GM18505 (cell line): ENCODE measurements around the gene IQCH.

Source experiments
- ATAC-seq: cut with Tn5 transposase; IDR thresholded peaks from one replicate; pipeline ENCODE4 v1.9.1; 2021; ENCODE audit not compliant: unreplicated experiment
- POLR2A ChIP-seq: IDR thresholded peaks from 4 replicates; pipeline ENCODE4 v1.6.1; 2011; ENCODE audit warnings: borderline replicate concordance; ENCODE audit not compliant: insufficient read depth, insufficient read length; ENCODE audit errors: extremely low read depth

Gene IQCH

GRCh38 chr15:67495585-67495984 lies 241.0 kb downstream of the IQCH start:
- no peak for TF ChIP-seq POLR2A

GRCh38 chr15:67501177-67501835 lies 246.7 kb downstream of the IQCH start:
- no peak for ATAC-seq
- TF ChIP-seq POLR2A: no peak

More at GRCh38 chr15:67495585-67495984, 241.0 kb downstream of the IQCH start:
- no peak for ATAC-seq

- ATAC-seq: no peak
- TF ChIP-seq POLR2A: no peak
Observed at GRCh38 chr15:67501836-67502461, 247.4 kb downstream of the IQCH start.

GRCh38 chr15:67504056-67504455 lies 249.5 kb downstream of the IQCH start:
- no peak for ATAC-seq
- no peak for TF ChIP-seq POLR2A

- ATAC-seq: no peak
- TF ChIP-seq POLR2A: no peak
Observed at GRCh38 chr15:67504796-67505195, 250.2 kb downstream of the IQCH start.

- TF ChIP-seq POLR2A: no peak
- no peak for ATAC-seq
Observed at GRCh38 chr15:67505675-67506572, 251.3 kb downstream of the IQCH start.

- no peak for TF ChIP-seq POLR2A
- ATAC-seq: no peak
Observed at GRCh38 chr15:67506775-67507747, 252.5 kb downstream of the IQCH start.

- TF ChIP-seq POLR2A: no peak
- ATAC-seq: no peak
Observed at GRCh38 chr15:67508407-67508806, 253.8 kb downstream of the IQCH start.

GRCh38 chr15:67509918-67510317 lies 255.3 kb downstream of the IQCH start:
- TF ChIP-seq POLR2A: no peak
- no peak for ATAC-seq

- no peak for ATAC-seq
- no peak for TF ChIP-seq POLR2A
Observed at GRCh38 chr15:67510597-67511190, 256.1 kb downstream of the IQCH start.

- no peak for ATAC-seq
- no peak for TF ChIP-seq POLR2A
Observed at GRCh38 chr15:67511606-67512005, 257.0 kb downstream of the IQCH start.

- ATAC-seq: no peak
- TF ChIP-seq POLR2A: no peak
Observed at GRCh38 chr15:67512140-67512539, 257.6 kb downstream of the IQCH start.

- ATAC-seq: no peak
- no peak for TF ChIP-seq POLR2A
Observed at GRCh38 chr15:67512933-67513714, 258.5 kb downstream of the IQCH start.
